HG03025 (cell line): ENCODE data around the gene CCDC12.
"Not testable (repeated sequence)": the region's sequence is repeated elsewhere in the genome, so short reads cannot be mapped to it uniquely, and the experiment has no call there.

Experiments used
- ATAC-seq: cut with Tn5 transposase; IDR thresholded peaks from one replicate; pipeline ENCODE4 v1.9.1; 2021; ENCODE audit warnings: mild to moderate bottlenecking, moderate library complexity; ENCODE audit not compliant: unreplicated experiment, low FRiP score

CCDC12 gene

GRCh38 chr3:46984591-46985459, 8.3 kb upstream of the CCDC12 start:
- no peak for ATAC-seq

GRCh38 chr3:46982546-46982945, 6.0 kb upstream of the CCDC12 start:
- ATAC-seq, result no peak

DNA sequence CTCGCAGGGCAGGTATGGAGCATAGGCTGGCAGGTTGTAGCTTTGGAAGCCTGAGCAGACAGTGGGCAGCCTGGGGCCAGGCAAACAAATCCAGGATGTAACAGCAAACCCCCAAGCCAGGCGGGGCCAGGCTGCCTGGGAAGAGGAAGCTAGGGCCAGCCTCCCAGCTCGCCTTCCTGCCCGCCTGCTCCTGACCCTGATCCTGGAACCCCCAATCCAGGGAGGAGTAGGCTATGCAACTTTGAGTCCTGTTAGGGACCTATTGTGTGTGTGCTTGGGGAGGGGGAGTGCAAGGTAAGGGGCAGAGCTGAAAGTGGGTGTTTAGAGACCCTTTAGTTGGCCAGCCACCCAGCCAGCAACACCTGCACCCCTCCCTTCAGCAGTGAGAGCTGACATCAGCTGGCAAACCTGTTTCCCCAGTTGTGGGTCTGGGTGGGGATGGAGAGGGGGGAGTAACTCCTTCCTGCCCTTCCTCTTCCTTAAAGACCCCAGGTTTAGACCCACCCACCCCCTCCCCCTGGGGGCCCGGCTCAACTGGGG, 5.5 kb upstream of the CCDC12 start:
- no peak for ATAC-seq

GRCh38 chr3:46979958-46980497, 3.5 kb upstream of the CCDC12 start:
- ATAC-seq, result peak; percentile 0

GRCh38 chr3:46978985-46979944, 2.7 kb upstream of the CCDC12 start, which contains the start of gene NBEAL2:
TSS of gene NBEAL2 (plus strand) at chr3:46979666. CDS start at chr3:46979862, 196 bp downstream.
- ATAC-seq, result peak; percentile 56

- no peak for ATAC-seq
Measured at GRCh38 chr3:46978381-46978780, 1.8 kb upstream of the CCDC12 start.

DNA sequence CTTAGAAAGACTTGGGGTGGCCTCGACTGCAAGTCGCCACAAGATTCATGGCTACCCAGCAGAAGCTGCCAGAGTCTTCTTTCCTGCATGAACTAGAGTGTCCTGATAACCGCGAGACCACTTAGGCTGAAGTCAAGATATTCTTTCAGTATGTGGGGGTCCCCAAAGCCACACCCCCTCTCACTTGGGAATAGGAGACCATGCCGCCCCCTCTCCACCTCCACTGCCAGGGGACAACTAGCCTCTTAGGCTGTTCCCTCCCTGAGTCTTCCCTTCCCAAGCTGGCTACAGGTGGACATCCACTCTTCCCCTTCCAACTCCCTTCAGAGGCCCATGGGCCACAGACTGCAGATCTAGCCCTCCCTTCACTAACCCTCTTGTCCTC, 1.3 kb upstream of the CCDC12 start:
- no peak for ATAC-seq

GRCh38 chr3:46974421-46975171, 1.9 kb downstream of the CCDC12 start:
- ATAC-seq, result no peak

GRCh38 chr3:46972396-46972795, 4.1 kb downstream of the CCDC12 start:
- no peak for ATAC-seq

DNA sequence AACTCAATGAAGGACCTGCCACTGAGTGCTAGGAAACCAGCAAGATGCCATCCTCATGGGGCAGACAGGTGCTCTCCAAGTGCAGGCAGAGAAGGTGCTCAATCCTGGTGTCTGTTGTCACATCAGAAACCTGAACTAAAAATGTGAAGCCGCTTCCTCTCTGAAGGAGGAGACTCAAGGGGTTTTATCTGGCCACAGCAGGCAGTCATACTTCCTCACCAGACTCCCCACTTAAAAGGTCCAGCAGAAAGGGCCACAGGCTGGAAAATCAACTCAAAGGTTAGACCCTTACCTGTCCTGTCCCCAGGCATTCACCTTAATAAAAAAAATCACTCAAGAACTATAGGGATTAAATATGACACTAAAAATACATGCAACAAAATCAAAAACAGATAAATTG, 4.8 kb downstream of the CCDC12 start:
- no peak for ATAC-seq

DNA sequence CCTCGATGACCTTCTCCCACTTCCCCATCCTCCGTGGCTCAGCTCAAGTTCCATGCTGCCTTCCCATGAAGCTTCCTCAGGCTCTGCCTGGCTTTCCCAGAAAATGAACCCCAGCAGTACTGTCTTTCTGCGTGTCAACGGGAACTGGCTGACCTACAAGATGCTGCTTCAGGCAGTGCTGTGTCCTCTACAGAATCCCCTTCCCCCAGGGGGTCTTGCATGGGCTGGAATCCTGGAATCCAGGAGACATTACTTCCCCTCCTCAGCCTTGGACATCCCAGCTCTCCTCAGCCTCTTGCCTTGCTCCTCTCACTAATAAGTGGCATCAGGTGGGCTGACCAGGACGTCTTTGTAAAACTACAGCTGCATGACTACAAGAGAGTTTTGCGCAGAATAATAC, 5.4 kb downstream of the CCDC12 start:
- no peak for ATAC-seq

DNA sequence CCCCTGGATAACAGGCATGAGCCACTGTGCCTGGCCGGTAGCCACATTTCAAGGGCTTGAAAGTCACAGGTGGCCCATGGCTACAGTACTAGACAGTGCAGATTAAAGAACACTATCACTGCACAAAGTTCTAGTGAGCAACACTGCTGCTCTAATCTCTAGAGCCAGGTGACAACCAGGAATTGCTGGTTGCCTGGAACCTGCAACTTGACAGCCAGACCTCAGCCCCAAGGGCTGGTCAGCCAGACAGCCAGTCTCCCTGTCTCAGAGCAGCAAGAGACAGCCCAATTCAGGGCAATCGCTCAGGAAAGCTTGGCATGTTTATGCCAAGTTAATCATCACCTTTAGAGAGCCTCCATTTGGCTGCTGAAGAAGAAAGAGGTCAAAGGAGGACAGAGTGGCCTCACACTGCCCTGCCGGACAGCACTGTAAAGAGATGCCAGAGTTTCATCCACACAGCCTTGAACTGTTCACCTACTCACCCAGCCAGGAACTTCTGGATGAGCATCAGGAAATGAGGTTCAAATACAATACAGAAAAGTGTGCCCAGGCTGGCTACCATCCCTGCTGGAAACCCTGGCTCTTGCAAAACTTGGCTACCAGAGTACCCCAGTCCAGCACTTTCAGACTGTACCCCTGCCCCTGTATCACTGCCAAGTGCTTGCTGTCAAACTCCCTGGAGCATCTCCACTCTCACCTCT, 6.0 kb downstream of the CCDC12 start:
- ATAC-seq, result no peak

GRCh38 chr3:46968783-46969428, 7.6 kb downstream of the CCDC12 start:
- ATAC-seq, result no peak

DNA sequence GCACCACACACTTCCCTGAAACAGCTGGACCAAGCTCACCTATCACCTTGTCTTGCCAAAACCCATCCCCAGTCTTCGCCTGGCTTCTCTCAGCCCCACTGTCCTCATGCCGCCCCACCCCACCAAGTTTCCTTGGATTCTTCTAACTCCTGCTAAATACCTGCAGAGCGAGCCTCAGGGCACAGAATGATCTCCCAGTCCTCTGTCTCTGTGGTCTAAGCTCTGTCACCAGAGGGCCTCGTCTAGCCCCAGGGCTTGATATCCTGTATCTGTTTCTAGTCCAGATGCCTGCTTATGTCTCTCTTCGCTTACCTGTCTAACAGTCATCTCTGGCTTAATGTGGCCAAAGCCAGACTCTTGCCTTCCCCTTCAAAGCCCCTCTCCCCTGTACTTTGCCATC, 9.7 kb downstream of the CCDC12 start:
- ATAC-seq, result no peak

DNA sequence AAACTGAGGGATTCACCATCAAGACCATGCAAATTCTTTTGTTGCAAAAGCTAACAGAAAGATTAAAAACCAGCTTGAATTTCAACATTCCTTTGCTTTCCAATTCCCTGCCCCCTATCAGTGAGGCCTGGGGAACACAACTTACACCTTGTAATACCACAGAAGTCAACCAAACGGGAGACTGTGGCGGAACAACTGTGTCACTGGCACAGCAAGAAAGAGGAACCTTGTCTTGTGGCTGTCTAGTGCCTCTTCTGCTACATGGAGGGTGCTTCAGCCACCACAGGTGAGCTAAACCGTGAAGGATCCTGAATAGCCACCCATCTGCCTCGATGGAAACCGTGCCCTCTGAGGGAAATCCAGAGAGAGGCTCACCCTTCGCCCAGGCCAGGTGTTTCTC, 11.4 kb downstream of the CCDC12 start:
- no peak for ATAC-seq

- not testable (repeated sequence) for ATAC-seq
Measured at GRCh38 chr3:46964038-46964590, 12.4 kb downstream of the CCDC12 start.

DNA sequence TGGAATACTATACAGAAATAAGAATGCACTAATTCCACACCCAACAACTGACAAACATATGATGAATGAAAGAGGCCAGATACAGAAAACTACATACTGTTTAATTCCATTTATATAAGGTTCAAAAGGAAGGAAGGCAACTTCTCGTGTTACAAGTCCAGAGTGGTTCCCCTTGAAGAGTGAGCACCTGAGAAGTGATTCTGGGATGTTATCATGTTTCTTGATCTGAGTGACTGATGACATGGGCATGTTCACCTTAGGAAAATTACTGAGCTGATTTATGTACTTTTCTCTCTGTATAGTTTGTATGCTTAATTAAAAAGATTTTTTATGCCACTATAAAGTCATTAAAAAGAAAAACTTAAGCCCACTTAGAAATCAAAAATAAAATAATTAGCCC, 13.6 kb downstream of the CCDC12 start:
- ATAC-seq, result no peak

GRCh38 chr3:46962427-46962826, 14.1 kb downstream of the CCDC12 start:
- no peak for ATAC-seq

- no peak for ATAC-seq
Measured at GRCh38 chr3:46960835-46961234, 15.7 kb downstream of the CCDC12 start.
